H7 (cell line): ENCODE data around the gene INF2. TPM values are rescaled to one million over a fixed set of nuclear protein-coding genes. Genes with fewer than 3 reads are reported as not detected.

ENCODE experiments used
- DNase-seq: peaks from one replicate; pipeline ENCODE4 v3.0.0; 2012
- H3K27me3 ChIP-seq: 2 replicates; pipeline ENCODE4 v1.6.0; 2011; ENCODE audit warnings: mild to moderate bottlenecking, low read length; ENCODE audit not compliant: control insufficient read depth, insufficient read depth
- H3K36me3 ChIP-seq: replicated peaks from 2 replicates; pipeline ENCODE4 v1.5.1; 2011; ENCODE audit warnings: low read length; ENCODE audit not compliant: control insufficient read depth, insufficient read depth
- H3K4me3 ChIP-seq: 2 replicates; pipeline ENCODE4 v1.5.1; 2011; ENCODE audit warnings: low read depth, mild to moderate bottlenecking, control low read depth, low read length, moderate library complexity; ENCODE audit not compliant: insufficient read depth
- total RNA-seq: library from RNA; depleted of rRNA; stranded (reverse); fragments of >200 nt; shearing (Covaris generic); gene quantifications from 2 replicates; pipeline ENCODE4 v1.2.3, GENCODE V29; 2014

The INF2 gene
- total RNA-seq, 1 experiment from 2014 or later = 62.8 TPM

- peaks cover 18% of the 10 kb centered on the region for H3K36me3 ChIP-seq
- no peaks in the 10 kb centered on the region for H3K27me3 ChIP-seq
- DNase-seq = peak; percentile 87
- no peak overlapping the region for H3K4me3 ChIP-seq
Measured at GRCh38 chr14:104706733-104707607, 17.6 kb downstream of the INF2 start.

GRCh38 chr14:104707608-104708595 is 18.5 kb downstream of the INF2 start:
- Histone ChIP-seq H3K36me3 (peaks cover 16% of the 10 kb centered on the region), H3K4me3 (no peak overlapping the region), H3K27me3 (no peaks in the 10 kb centered on the region)
- peak; percentile 83 for DNase-seq

- DNase-seq = peak; percentile 100
- no peaks in the 10 kb centered on the region for H3K27me3 ChIP-seq
- H3K36me3 ChIP-seq = peaks cover 13% of the 10 kb centered on the region
- H3K4me3 ChIP-seq = no peak overlapping the region
Measured at GRCh38 chr14:104708606-104709268, 19.3 kb downstream of the INF2 start.

- Histone ChIP-seq H3K4me3 (no peak overlapping the region), H3K27me3 (no peaks in the 10 kb centered on the region), H3K36me3 (peaks cover 12% of the 10 kb centered on the region)
- no peak for DNase-seq
Measured at GRCh38 chr14:104709387-104710039, 20.1 kb downstream of the INF2 start.

GRCh38 chr14:104710071-104710735 is 20.8 kb downstream of the INF2 start:
- Histone ChIP-seq H3K4me3 (no peak overlapping the region), H3K27me3 (no peaks in the 10 kb centered on the region), H3K36me3 (peaks cover 8% of the 10 kb centered on the region)
- DNase-seq = no peak

- Histone ChIP-seq H3K36me3 (peaks cover 8% of the 10 kb centered on the region), H3K27me3 (no peaks in the 10 kb centered on the region), H3K4me3 (no peak overlapping the region)
- peak; percentile 66 for DNase-seq
Measured at GRCh38 chr14:104712881-104713734, 23.7 kb downstream of the INF2 start.

- Histone ChIP-seq H3K36me3 (peaks cover 8% of the 10 kb centered on the region), H3K27me3 (no peaks in the 10 kb centered on the region), H3K4me3 (no peak overlapping the region)
- peak; percentile 59 for DNase-seq
Measured at GRCh38 chr14:104714066-104714465, 24.6 kb downstream of the INF2 start.

- Histone ChIP-seq H3K27me3 (no peaks in the 10 kb centered on the region), H3K4me3 (no peak overlapping the region), H3K36me3 (peaks cover 8% of the 10 kb centered on the region)
- peak; percentile 69 for DNase-seq
Measured at GRCh38 chr14:104714681-104715080, 25.3 kb downstream of the INF2 start.

- no peak overlapping the region for H3K4me3 ChIP-seq
- H3K36me3 ChIP-seq = peaks cover 7% of the 10 kb centered on the region
- H3K27me3 ChIP-seq = no peaks in the 10 kb centered on the region
- peak; percentile 69 for DNase-seq
Measured at GRCh38 chr14:104715416-104715815, 26.0 kb downstream of the INF2 start.

- Histone ChIP-seq H3K36me3 (peaks cover 5% of the 10 kb centered on the region), H3K27me3 (no peaks in the 10 kb centered on the region), H3K4me3 (no peak overlapping the region)
- DNase-seq = peak; percentile 57
Measured at GRCh38 chr14:104715871-104716270, 26.5 kb downstream of the INF2 start.

- Histone ChIP-seq H3K4me3 (no peak overlapping the region), H3K27me3 (no peaks in the 10 kb centered on the region)
Measured at GRCh38 chr14:104717137-104717536, 27.7 kb downstream of the INF2 start.

GRCh38 chr14:104717646-104718045 is 28.2 kb downstream of the INF2 start:
- no peak overlapping the region for H3K4me3 ChIP-seq
- H3K36me3 ChIP-seq = peaks cover 3% of the 10 kb centered on the region
- H3K27me3 ChIP-seq = no peaks in the 10 kb centered on the region
- no peak for DNase-seq

More at GRCh38 chr14:104717137-104717536, 27.7 kb downstream of the INF2 start:
- DNase-seq = no peak
- H3K36me3 ChIP-seq = peaks cover 3% of the 10 kb centered on the region

GRCh38 chr14:104718147-104718546 is 28.7 kb downstream of the INF2 start:
- no peak for DNase-seq
- Histone ChIP-seq H3K36me3 (peaks cover 3% of the 10 kb centered on the region), H3K4me3 (no peak overlapping the region), H3K27me3 (no peaks in the 10 kb centered on the region)
